WTC11 (cell line): ENCODE results near the gene ELOVL5. TPM values are rescaled to one million over a fixed set of nuclear protein-coding genes. Genes with fewer than 3 reads are reported as not detected.

Experiments
- ATAC-seq: fragments of 200-7000 bp; cut with Tn5 transposase; 2 replicates; pipeline ENCODE4 v1.10.0; 2021; ENCODE audit warnings: mild to moderate bottlenecking, moderate library complexity
- CTCF ChIA-PET: fragments of 300-600 bp; sonication (Branson Sonifier 250); formaldehyde crosslinking; loops from one replicate; lab custom pipeline; 2021; ENCODE audit warnings: antibody characterized with exemption; lab: Charles Lee
- POLR2A ChIA-PET: fragments of 350-600 bp; sonication (Branson Sonifier 250); formaldehyde crosslinking; loops from one replicate; lab custom pipeline; 2021; ENCODE audit warnings: antibody characterized with exemption; lab: Charles Lee
- DNase-seq: peaks from one replicate; pipeline ENCODE4 v3.0.0; 2021; ENCODE audit warnings: low spot score
- H3K27ac Mint-ChIP-seq: 2 replicates; pipeline ENCODE4 v1.8.0; 2021; ENCODE audit warnings: mixed read lengths
- H3K27me3 Mint-ChIP-seq: 2 replicates; pipeline ENCODE4 v1.8.0; 2021; ENCODE audit warnings: low read depth, mild to moderate bottlenecking, moderate library complexity, mixed read lengths
- H3K36me3 Mint-ChIP-seq: 2 replicates; pipeline ENCODE4 v1.8.0; 2021; ENCODE audit warnings: mixed read lengths
- H3K4me1 Mint-ChIP-seq: 2 replicates; pipeline ENCODE4 v1.8.0; 2022; ENCODE audit warnings: mixed read lengths
- H3K4me3 Mint-ChIP-seq: 2 replicates; pipeline ENCODE4 v1.8.0; 2021; ENCODE audit warnings: mild to moderate bottlenecking, moderate library complexity, mixed read lengths
- H3K9me3 Mint-ChIP-seq: 2 replicates; pipeline ENCODE4 v1.8.0; 2021; ENCODE audit warnings: mixed read lengths
- CREB1 ChIP-seq: sonication (generic); formaldehyde crosslinking; IDR thresholded peaks from 2 replicates; pipeline ENCODE4 v1.8.0; 2023; ENCODE audit warnings: mild to moderate bottlenecking, missing genetic modification reagents
- EMX1 ChIP-seq: fragments of 250-450 bp; sonication (Bioruptor Pico); IDR thresholded peaks from 2 replicates; pipeline ENCODE4 v1.8.0; 2021; ENCODE audit warnings: mild to moderate bottlenecking
- ETV6 ChIP-seq: sonication (generic); formaldehyde crosslinking; IDR thresholded peaks from 2 replicates; pipeline ENCODE4 v1.8.1; 2022; ENCODE audit warnings: mild to moderate bottlenecking, missing genetic modification reagents
- FOXP1 ChIP-seq: sonication (generic); formaldehyde crosslinking; IDR thresholded peaks from 2 replicates; pipeline ENCODE4 v1.8.0; 2022; ENCODE audit warnings: missing genetic modification reagents, mild to moderate bottlenecking, moderate library complexity, borderline replicate concordance
- GRHL2 ChIP-seq: fragments of 250-450 bp; sonication (Bioruptor Pico); IDR thresholded peaks from 2 replicates; pipeline ENCODE4 v1.8.0; 2022; ENCODE audit warnings: mild to moderate bottlenecking, moderate library complexity; ENCODE audit not compliant: insufficient replicate concordance, severe bottlenecking
- HMGA2 ChIP-seq: fragments of 250-450 bp; sonication (Bioruptor Pico); IDR thresholded peaks from 2 replicates; pipeline ENCODE4 v1.4.0; 2021; ENCODE audit warnings: mild to moderate bottlenecking, moderate library complexity
- IRF2 ChIP-seq: sonication (generic); formaldehyde crosslinking; IDR thresholded peaks from 2 replicates; pipeline ENCODE4 v1.8.0; 2022; ENCODE audit warnings: low read depth, missing genetic modification reagents, borderline replicate concordance
- JUN ChIP-seq: sonication (generic); formaldehyde crosslinking; IDR thresholded peaks from 2 replicates; pipeline ENCODE4 v1.8.0; 2023; ENCODE audit warnings: mild to moderate bottlenecking, missing genetic modification reagents
- MXD4 ChIP-seq: fragments of 250-450 bp; sonication (Bioruptor Pico); IDR thresholded peaks from 2 replicates; pipeline ENCODE4 v1.8.0; 2021; ENCODE audit warnings: mild to moderate bottlenecking, moderate library complexity, borderline replicate concordance
- NFE2L1 ChIP-seq: sonication (generic); formaldehyde crosslinking; IDR thresholded peaks from 2 replicates; pipeline ENCODE4 v1.8.1; 2023; ENCODE audit warnings: missing genetic modification reagents
- PRDM15 ChIP-seq: sonication (generic); formaldehyde crosslinking; IDR thresholded peaks from 2 replicates; pipeline ENCODE4 v1.8.0; 2022; ENCODE audit warnings: missing genetic modification reagents
- PRRX2 ChIP-seq: fragments of 250-450 bp; sonication (Bioruptor Pico); IDR thresholded peaks from 2 replicates; pipeline ENCODE4 v1.8.0; 2021; ENCODE audit warnings: mild to moderate bottlenecking
- SMAD3 ChIP-seq: sonication (generic); formaldehyde crosslinking; IDR thresholded peaks from 2 replicates; pipeline ENCODE4 v1.8.0; 2022; ENCODE audit warnings: missing genetic modification reagents, mild to moderate bottlenecking, borderline replicate concordance
- SP1 ChIP-seq: sonication (generic); formaldehyde crosslinking; conservative IDR thresholded peaks from 2 replicates; pipeline ENCODE4 v1.8.1; 2022; ENCODE audit warnings: missing genetic modification reagents
- STAT6 ChIP-seq: sonication (generic); formaldehyde crosslinking; conservative IDR thresholded peaks from 2 replicates; pipeline ENCODE4 v1.8.1; 2023; ENCODE audit warnings: mild to moderate bottlenecking, low read depth, missing genetic modification reagents, moderate library complexity
- TEAD1 ChIP-seq: sonication (generic); formaldehyde crosslinking; IDR thresholded peaks from 2 replicates; pipeline ENCODE4 v1.8.0; 2022; ENCODE audit warnings: mild to moderate bottlenecking, missing genetic modification reagents
- ZBTB21 ChIP-seq: sonication (generic); formaldehyde crosslinking; IDR thresholded peaks from 2 replicates; pipeline ENCODE4 v1.8.1; 2023; ENCODE audit warnings: mild to moderate bottlenecking, missing genetic modification reagents, borderline replicate concordance
- ZNF232 ChIP-seq: sonication (generic); formaldehyde crosslinking; IDR thresholded peaks from 2 replicates; pipeline ENCODE4 v1.8.0; 2022; ENCODE audit warnings: mild to moderate bottlenecking, missing genetic modification reagents
- ZNF263 ChIP-seq: sonication (generic); formaldehyde crosslinking; IDR thresholded peaks from 2 replicates; pipeline ENCODE4 v1.8.1; 2022; ENCODE audit warnings: low read depth, mild to moderate bottlenecking, moderate library complexity, missing genetic modification reagents
- ZNF281 ChIP-seq: sonication (generic); formaldehyde crosslinking; IDR thresholded peaks from 2 replicates; pipeline ENCODE4 v1.8.0; 2023; ENCODE audit warnings: mild to moderate bottlenecking, missing genetic modification reagents
- total RNA-seq: library from RNA; stranded (reverse); gene quantifications from 3 replicates; pipeline ENCODE4 v1.2.3, GENCODE V29; 2021
- TF ChIP-seq, protein P1 (sequence below): sonication (generic); formaldehyde crosslinking; IDR thresholded peaks from 2 replicates; pipeline ENCODE4 v1.8.1; 2023; ENCODE audit warnings: mild to moderate bottlenecking, missing genetic modification reagents
- TF ChIP-seq, protein P2 (sequence below): sonication (generic); formaldehyde crosslinking; IDR thresholded peaks from 2 replicates; pipeline ENCODE4 v1.8.0; 2022; ENCODE audit warnings: mild to moderate bottlenecking, missing genetic modification reagents
- TF ChIP-seq, protein P3 (sequence below): sonication (generic); formaldehyde crosslinking; IDR thresholded peaks from 2 replicates; pipeline ENCODE4 v1.8.1; 2023; ENCODE audit warnings: mild to moderate bottlenecking, missing genetic modification reagents

Gene ELOVL5
- total RNA-seq, 1 experiment from 2014 or later = 122 TPM

- TF ChIP-seq ZBTB21 (CRISPR knock-in tag) (no peak), GRHL2 (CRISPR knock-in tag) (no peak), PRRX2 (no peak), ZNF232 (CRISPR knock-in tag) (no peak), ZNF281 (no peak), ZNF263 (no peak), EMX1 (CRISPR knock-in tag) (no peak)
- TF ChIP-seq, protein P1, sequence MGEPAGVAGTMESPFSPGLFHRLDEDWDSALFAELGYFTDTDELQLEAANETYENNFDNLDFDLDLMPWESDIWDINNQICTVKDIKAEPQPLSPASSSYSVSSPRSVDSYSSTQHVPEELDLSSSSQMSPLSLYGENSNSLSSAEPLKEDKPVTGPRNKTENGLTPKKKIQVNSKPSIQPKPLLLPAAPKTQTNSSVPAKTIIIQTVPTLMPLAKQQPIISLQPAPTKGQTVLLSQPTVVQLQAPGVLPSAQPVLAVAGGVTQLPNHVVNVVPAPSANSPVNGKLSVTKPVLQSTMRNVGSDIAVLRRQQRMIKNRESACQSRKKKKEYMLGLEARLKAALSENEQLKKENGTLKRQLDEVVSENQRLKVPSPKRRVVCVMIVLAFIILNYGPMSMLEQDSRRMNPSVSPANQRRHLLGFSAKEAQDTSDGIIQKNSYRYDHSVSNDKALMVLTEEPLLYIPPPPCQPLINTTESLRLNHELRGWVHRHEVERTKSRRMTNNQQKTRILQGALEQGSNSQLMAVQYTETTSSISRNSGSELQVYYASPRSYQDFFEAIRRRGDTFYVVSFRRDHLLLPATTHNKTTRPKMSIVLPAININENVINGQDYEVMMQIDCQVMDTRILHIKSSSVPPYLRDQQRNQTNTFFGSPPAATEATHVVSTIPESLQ (CRISPR knock-in tag) = no peak
- TF ChIP-seq, protein P2, sequence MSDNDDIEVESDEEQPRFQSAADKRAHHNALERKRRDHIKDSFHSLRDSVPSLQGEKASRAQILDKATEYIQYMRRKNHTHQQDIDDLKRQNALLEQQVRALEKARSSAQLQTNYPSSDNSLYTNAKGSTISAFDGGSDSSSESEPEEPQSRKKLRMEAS = no peak
- TF ChIP-seq, all 79 proteins: peak for 0
- Mint-ChIP-seq H3K9me3 (no peaks in the 10 kb centered on the region; the same call in 1 of the 2 replicates), H3K4me1 (no peaks in the 10 kb centered on the region), H3K27ac (no peak overlapping the region), H3K4me3 (no peak overlapping the region), H3K36me3 (peaks cover 37% of the 10 kb centered on the region), H3K27me3 (no peaks in the 10 kb centered on the region)
- no peak for ATAC-seq
- ChIA-PET CTCF (interaction anchor here (0.8 to 1.0 kb wide), 3 partner anchors 25 to 180 kb away, joined by 3 read pairs; no protein-coding TSS in a partner anchor), POLR2A (no interaction called here)
- no peak for DNase-seq
Measured at GRCh38 chr6:53257533-53257932, 91.2 kb downstream of the ELOVL5 start.

GRCh38 chr6:53257001-53257400 is 91.7 kb downstream of the ELOVL5 start:
- Mint-ChIP-seq H3K36me3 (peaks cover 32% of the 10 kb centered on the region), H3K9me3 (no peaks in the 10 kb centered on the region; the same call in 1 of the 2 replicates), H3K4me3 (no peak overlapping the region), H3K27me3 (no peaks in the 10 kb centered on the region), H3K4me1 (no peaks in the 10 kb centered on the region), H3K27ac (no peak overlapping the region)
- no peak for ATAC-seq
- DNase-seq = no peak
- CTCF ChIA-PET = interaction anchor here (0.6 kb wide), 1 partner anchor 22 kb away, joined by 3 read pairs; no protein-coding TSS in a partner anchor
- POLR2A ChIA-PET = no interaction called here
- TF ChIP-seq CREB1 (CRISPR knock-in tag) (no peak), FOXP1 (CRISPR knock-in tag) (no peak), TEAD1 (CRISPR knock-in tag) (no peak), STAT6 (CRISPR knock-in tag) (no peak), SP1 (CRISPR knock-in tag) (no peak), PRDM15 (CRISPR knock-in tag) (no peak), MXD4 (CRISPR knock-in tag) (no peak), ZBTB21 (CRISPR knock-in tag) (no peak), NFE2L1 (CRISPR knock-in tag) (no peak), JUN (no peak), SMAD3 (CRISPR knock-in tag) (no peak), ETV6 (CRISPR knock-in tag) (no peak), HMGA2 (CRISPR knock-in tag) (no peak), IRF2 (no peak)
- TF ChIP-seq, protein P3, sequence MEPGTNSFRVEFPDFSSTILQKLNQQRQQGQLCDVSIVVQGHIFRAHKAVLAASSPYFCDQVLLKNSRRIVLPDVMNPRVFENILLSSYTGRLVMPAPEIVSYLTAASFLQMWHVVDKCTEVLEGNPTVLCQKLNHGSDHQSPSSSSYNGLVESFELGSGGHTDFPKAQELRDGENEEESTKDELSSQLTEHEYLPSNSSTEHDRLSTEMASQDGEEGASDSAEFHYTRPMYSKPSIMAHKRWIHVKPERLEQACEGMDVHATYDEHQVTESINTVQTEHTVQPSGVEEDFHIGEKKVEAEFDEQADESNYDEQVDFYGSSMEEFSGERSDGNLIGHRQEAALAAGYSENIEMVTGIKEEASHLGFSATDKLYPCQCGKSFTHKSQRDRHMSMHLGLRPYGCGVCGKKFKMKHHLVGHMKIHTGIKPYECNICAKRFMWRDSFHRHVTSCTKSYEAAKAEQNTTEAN (CRISPR knock-in tag) = no peak
- TF ChIP-seq, protein P2 = no peak
